Inflammatory macrophage treated with lipopolysaccharide for 1 hour (primary cell): Measurements from ENCODE around the gene CXADR.

Source experiments
- DNase-seq, 2 donors: peaks; one replicate each; pipeline ENCODE4 v3.0.0-alpha.2; 2020 to 2022

The CXADR gene

DNA sequence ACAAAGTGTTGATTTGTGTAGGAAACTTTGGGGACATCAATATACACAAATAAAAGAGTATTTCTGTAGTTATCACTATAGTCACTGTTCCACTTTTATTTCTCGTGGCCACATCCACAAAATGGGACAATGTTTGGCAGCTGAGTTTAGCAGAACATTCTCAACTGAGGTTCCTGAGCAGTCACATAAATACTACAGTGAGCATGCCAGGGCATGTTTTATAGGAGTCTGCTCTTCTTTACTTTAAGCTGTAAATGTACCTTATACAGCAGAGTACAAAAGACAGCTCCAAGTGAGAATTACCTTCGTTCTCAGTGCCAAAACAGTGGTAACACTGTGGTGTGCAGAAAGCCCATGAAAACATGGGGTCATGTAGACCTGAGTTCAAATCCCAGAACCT, 94.8 kb downstream of the CXADR start:
- no peak for DNase-seq

DNA sequence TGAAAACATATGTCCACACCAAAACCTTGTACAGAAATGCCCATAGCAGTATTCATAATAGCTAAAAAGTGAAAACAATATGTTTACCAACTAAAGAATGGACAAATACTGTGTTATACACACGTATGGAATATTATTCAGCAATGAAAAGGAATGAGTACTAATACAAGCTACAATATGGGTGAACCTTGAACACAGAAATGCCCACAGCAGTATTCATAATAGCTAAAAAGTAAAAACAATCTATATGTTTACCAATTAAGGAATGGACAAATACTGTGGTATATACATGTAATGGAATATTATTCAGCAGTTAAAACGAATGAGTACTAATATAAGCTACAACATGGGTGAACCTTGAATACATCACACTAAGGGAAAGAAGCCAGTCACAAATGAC, 96.8 kb downstream of the CXADR start:
- no peak for DNase-seq

DNA sequence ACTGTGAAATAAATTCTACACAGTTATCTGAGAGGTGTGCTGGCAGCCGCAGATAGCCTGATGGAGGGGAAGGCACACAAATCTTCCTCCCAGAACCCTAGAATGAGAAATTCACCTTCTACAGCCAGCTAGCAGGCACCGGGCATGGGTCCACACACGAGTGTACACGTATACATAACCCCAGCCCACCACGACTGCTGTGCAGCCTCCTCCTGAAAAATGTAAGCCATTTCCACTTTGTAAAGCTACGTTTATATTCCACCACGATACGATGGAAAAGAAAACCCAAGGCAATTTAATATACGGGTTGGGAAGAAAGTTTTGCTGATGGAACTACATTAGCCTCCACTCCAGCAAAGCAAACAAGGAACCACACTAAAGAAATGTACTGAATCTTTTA, 98.1 kb downstream of the CXADR start:
- DNase-seq: no peak

DNA sequence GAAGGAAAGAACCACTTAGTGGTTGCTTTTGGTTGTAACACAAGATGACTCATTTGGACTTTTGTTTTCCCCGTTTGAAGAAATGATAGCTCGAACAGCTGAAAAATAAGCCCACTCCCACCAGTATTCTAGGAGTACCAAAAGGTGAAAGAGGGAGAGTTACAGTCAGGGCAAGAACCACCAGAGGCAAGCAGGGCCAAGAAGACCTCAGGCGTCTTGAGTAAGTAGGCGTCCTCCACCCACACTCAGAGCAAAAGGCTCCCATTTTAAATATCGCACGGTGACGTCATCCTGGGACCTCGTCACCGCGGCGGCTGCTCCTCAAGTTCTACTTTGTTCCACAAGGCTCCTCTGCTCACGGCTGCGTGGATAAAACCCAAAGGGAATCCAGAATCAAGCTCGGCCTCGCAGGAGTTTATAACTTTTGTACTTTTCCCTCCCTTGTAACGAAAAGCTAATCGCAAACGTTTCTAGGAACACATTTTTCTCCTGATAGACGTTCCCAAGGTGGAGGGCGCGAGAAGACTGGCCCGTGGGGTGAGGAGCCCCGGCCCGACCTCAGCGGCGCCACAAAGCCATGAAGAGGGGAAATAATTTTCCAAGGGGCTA, 98.7 kb downstream of the CXADR start:
- DNase-seq: peak; percentile 89 to 90

DNA sequence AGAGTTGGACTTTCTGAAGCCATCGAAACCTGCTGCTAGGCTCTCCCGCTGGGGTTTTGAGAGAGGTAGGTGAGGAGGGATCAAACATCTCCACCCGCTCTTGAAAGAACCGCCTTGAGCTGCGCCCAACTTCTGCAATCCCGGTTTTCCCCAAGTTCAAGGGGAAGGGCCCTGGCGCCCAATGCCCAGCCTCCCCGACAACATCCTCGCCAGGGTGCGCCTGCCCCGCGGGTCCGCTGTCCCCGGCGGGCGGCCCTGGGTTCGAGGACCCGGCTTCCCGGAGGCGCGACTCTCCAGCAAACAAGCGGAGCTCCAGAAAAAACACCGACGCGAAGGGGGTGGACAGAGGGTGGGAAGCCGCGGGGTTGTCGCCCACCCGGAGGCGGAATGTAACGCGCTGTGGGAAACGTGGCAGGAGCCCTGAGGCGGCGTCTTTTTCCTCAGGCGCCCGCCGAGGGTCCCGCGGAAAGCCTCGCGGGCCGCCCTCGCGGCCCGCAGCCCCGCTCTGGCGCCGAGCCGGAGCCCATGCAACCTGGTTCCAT, 99.3 kb downstream of the CXADR start:
- peak; percentile 84 to 89 for DNase-seq

DNA sequence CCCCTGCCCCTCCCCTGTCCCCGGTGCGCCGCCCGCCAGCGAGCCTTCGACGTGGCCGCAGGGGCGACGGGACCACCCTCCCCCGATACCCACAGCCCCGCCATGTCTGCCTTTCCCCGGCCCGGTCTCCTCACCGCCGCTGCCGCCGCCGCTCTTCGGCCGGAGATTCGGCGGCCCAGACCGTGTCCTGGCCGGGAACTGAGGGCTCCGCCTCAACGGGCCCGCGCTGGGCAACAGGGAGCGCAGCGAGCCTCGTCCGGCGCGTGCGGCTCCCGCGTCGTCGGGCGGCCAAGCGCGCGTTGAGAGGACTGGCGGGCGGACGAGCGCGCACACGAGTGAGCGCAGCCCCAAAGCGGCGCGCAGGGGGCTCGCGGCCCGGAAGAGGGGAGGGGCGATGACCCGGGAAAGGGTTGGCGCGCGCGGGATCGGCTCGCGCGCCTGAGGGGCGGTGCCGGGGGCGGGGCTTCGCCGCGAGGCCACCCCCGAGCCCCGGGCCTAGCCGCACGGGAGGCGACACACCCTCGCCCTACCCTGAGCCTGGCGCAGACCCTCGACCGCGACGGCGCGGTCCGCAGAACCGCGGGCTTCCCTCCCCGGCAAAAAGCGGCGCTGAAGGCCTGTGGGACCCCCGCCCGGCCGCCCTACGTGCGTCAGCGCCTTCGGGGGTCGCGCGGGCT, 99.9 kb downstream of the CXADR start, which contains the start of gene BTG3:
TSS of gene BTG3 (minus strand) at position 337 of the 677 bp plus-strand sequence. CDS start 3,757 bp downstream, outside the sequence.
- peak; percentile 75 to 86 for DNase-seq

DNA sequence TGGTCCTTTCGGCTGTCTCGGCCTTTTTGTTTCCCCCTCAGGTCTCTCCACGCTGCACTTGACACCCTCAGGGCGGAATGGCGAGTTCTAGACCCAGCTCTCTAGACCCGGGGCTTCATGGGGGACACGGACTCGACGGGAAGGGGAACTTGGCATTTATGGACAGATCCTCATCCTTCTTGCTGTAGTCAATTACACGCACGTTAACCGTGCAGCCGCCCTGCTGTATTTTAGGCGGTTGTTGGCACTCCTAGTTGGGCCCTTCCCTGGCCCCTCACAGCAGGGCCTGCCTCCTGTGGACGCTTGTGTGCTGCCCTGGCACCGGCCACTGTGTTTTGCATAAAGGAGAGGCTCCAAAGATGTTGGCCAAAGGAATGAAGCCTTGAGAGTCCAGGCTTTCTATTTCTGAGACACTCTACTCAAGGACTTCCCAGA, 100.4 kb downstream of the CXADR start:
- no peak for DNase-seq

DNA sequence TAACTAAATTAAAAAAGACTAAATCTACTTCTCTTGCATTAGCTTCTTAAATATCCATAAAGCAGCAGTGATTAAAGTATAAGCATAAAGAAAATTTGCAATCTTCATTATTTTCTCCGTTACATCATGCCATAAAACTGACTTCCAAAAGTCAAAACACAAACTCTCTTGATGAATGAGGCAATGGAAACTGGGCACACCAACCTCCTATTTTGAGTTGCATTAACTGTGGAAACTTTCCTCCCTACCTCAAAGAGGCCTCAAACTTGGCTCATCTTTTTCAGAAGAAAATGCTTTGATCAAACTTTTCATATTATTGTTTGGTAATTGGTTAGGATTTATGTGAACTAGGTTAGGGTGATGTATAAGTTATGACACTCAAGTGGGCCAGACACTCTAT, 104.0 kb downstream of the CXADR start:
- DNase-seq: no peak

DNA sequence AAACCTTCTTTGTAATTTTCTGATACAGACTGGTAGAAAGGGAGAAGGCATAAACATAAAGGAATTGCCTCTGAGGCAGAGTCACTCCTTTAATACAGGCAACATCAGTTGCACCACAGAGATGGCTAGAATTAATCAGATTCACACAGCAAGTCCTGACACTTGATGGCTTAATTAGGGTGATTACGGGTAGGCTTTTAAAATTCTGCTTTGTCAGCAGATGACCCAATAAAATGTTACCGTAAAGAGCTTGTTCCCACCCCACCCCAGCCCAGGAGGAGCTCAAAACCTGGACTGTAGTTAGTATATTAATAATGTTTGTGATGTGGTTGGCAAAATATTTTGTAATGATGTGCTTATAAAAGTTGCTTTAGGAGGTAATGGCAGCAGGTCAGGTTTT, 109.2 kb downstream of the CXADR start:
- DNase-seq: no peak

DNA sequence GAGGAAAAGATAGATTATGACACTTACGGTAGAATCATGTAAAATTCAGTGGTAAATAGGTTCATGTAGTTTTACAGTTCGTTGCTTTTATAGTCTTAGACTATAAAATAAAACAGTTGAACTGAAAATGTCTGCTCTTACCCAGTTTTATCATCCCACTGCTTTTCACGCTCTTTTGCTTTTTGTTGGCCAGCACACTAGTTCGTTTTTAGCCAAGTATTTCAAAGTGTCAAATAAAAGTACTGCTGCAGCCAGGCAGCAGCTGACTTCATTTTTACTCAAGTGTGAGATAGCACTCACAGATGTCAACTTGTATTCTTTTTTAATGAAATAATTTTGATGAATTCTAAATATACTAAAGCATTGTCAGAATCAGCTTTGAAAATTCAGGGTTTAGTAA, 118.4 kb downstream of the CXADR start:
- DNase-seq: no peak

DNA sequence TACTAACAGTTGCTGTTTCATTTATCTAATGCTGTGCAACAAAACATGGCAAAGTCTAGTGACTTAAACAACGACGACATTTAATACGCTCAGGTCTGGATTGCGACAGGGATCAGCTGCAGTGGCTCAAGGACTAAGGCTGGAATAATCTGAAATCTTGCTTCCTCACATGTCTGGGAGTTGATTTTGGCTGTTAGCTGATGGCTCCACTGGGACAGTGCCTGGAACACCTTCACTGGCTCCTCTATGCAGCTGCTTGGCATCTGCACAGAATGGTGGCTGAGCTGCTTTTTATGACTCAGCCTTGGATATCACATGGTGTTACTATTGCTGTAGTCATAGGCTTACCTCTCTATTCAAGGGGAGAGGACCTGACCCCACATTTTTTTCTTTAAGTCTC, 123.9 kb downstream of the CXADR start:
- DNase-seq: no peak

DNA sequence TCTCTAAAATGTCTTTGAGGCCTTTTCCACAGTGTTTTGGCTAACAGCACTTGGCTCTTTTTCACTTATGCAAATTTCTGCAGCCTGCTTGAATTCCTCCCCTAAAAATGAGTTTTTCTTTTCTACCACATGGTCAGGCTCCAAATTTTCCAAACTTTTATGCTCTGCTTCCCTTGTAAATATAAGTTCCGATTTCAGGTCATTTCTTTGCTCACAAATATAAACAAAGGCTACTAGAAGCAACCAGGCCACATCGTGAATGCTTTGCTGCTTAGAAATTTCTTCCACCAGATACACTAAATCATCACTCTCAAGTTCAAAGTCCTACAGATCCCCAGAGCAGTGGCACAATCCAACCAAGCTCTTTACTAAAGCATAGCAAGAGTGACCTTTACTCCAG, 128.0 kb downstream of the CXADR start:
- DNase-seq: no peak
